Progenitor cell of endocrine pancreas (in vitro differentiated cells): ENCODE measurements around the gene ADARB2. TPM values are rescaled to one million over a fixed set of nuclear protein-coding genes. Genes with fewer than 3 reads are reported as not detected.

Source experiments
- DNase-seq: peaks from one replicate; pipeline ENCODE4 v3.0.0; 2021; ENCODE audit warnings: low spot score; ENCODE audit not compliant: unreplicated experiment
- H3K27ac Mint-ChIP-seq: 2 replicates; pipeline ENCODE4 v1.8.0; 2021; ENCODE audit warnings: mild to moderate bottlenecking, moderate library complexity, mixed read lengths
- H3K27me3 Mint-ChIP-seq: 2 replicates; pipeline ENCODE4 v1.8.0; 2021; ENCODE audit warnings: mixed read lengths
- H3K36me3 Mint-ChIP-seq: 2 replicates; pipeline ENCODE4 v1.8.0; 2022; ENCODE audit warnings: mixed read lengths; ENCODE audit not compliant: insufficient read depth
- H3K4me1 Mint-ChIP-seq: 2 replicates; pipeline ENCODE4 v1.8.0; 2021; ENCODE audit warnings: low read depth, mixed read lengths
- H3K4me3 Mint-ChIP-seq: 2 replicates; pipeline ENCODE4 v1.8.0; 2021; ENCODE audit warnings: low read depth, mild to moderate bottlenecking, moderate library complexity, mixed read lengths
- H3K9me3 Mint-ChIP-seq: 2 replicates; pipeline ENCODE4 v1.8.0; 2021; ENCODE audit warnings: low read depth, mixed read lengths
- total RNA-seq: library from RNA; stranded (reverse); gene quantifications from 2 replicates; pipeline ENCODE4 v1.2.1, GENCODE V29; 2021
- TF ChIP-seq, protein P1 (sequence below): fragments of 200-600 bp; sonication (generic); IDR thresholded peaks from one replicate; pipeline ENCODE4 v1.5.0; 2021; ENCODE audit warnings: antibody characterized with exemption, mild to moderate bottlenecking; ENCODE audit not compliant: unreplicated experiment

The ADARB2 gene
- total RNA-seq, 1 donor from 2014 or later, result 1.3 TPM

DNA sequence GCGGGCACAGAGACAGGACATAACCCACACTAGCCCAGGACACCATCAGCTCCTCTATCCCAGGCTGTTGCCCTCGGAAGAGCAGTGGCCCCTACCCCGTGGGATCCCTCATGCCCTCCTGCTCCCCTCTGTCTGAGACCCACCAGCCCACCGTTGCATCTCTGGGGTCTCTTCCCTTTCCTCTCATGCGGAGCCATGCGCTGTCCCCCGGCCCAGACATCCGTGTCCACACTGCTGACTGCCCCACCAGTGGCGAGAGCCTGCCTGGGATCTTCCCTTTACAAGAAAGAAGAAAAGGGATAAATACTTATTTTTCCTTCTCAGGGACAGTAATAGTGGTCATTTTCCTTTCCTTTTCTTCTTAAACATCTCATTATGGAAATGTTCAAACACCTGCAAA is 565.7 kb downstream of the ADARB2 start:
- TF ChIP-seq, protein P1, sequence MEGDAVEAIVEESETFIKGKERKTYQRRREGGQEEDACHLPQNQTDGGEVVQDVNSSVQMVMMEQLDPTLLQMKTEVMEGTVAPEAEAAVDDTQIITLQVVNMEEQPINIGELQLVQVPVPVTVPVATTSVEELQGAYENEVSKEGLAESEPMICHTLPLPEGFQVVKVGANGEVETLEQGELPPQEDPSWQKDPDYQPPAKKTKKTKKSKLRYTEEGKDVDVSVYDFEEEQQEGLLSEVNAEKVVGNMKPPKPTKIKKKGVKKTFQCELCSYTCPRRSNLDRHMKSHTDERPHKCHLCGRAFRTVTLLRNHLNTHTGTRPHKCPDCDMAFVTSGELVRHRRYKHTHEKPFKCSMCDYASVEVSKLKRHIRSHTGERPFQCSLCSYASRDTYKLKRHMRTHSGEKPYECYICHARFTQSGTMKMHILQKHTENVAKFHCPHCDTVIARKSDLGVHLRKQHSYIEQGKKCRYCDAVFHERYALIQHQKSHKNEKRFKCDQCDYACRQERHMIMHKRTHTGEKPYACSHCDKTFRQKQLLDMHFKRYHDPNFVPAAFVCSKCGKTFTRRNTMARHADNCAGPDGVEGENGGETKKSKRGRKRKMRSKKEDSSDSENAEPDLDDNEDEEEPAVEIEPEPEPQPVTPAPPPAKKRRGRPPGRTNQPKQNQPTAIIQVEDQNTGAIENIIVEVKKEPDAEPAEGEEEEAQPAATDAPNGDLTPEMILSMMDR, result no peak
- no peak overlapping the region for H3K27ac Mint-ChIP-seq
- peaks cover 16% of the 10 kb centered on the region for H3K27me3 Mint-ChIP-seq
- no peaks in the 10 kb centered on the region for H3K36me3 Mint-ChIP-seq
- H3K4me3 Mint-ChIP-seq, result no peak overlapping the region
- DNase-seq, result no peak
- no peaks in the 10 kb centered on the region for H3K4me1 Mint-ChIP-seq
- H3K9me3 Mint-ChIP-seq, result no peaks in the 10 kb centered on the region

- peaks cover 16% of the 10 kb centered on the region for H3K27me3 Mint-ChIP-seq
- no peak overlapping the region for H3K4me3 Mint-ChIP-seq
- no peak overlapping the region for H3K27ac Mint-ChIP-seq
These were observed 566.1 kb downstream of the ADARB2 start for GRCh38 chr10:1171182-1171581.

GRCh38 chr10:1170867-1171180 is 566.5 kb downstream of the ADARB2 start:
- Mint-ChIP-seq H3K9me3 (no peaks in the 10 kb centered on the region), H3K4me1 (no peaks in the 10 kb centered on the region), H3K27me3 (peaks cover 16% of the 10 kb centered on the region), H3K36me3 (no peaks in the 10 kb centered on the region), H3K4me3 (no peak overlapping the region), H3K27ac (no peak overlapping the region)
- DNase-seq, result no peak
- TF ChIP-seq, protein P1, result no peak

More at GRCh38 chr10:1171182-1171581, 566.1 kb downstream of the ADARB2 start:
- H3K36me3 Mint-ChIP-seq, result no peaks in the 10 kb centered on the region
- H3K4me1 Mint-ChIP-seq, result no peaks in the 10 kb centered on the region
- H3K9me3 Mint-ChIP-seq, result no peaks in the 10 kb centered on the region
- TF ChIP-seq, protein P1, result no peak
- DNase-seq, result no peak

DNA sequence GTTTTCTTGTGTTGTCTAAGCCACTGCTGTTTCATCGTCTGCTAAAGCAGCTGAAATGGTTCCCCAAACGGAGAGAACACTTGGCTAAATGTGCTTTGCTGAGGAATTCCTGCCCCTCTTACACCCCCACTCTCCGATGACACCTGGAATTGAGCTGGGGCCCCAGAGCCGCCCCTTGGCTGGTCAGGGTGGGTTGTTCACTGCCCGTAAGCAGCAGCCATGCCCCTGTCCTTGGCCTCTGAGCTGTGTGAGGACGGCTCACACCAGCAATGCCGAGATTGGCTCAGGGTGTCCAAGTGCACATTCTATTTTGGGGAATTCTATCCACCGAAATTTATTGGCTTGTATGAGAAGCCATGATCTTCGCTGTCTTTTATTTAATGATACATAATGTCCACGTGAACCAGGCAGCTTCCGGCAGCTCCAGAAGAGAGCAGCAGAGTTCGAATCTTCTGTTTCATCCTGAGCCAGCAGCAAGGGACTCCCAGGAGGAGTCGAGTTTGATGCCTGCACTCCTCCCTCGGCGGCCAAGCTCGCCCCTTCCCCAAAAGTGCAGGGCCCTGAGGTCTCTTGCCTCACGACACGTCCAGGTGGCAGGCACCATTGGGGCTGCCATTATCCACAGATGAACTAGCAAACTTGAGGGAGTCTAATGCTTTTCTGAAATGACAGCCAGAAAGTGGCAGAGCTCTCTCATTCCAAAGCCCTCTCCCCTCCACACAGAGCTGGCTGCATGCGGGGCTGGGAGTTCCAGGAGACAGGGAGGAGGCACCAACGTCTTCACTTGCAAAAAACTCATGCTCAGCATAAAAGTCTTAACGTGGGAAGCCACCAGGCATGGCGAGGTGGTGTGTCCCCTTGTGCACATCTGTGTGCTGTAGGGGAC is 567.1 kb downstream of the ADARB2 start:
- Mint-ChIP-seq H3K4me1 (no peaks in the 10 kb centered on the region), H3K36me3 (no peaks in the 10 kb centered on the region), H3K4me3 (no peak overlapping the region), H3K27me3 (peaks cover 16% of the 10 kb centered on the region), H3K9me3 (no peaks in the 10 kb centered on the region), H3K27ac (no peak overlapping the region)
- TF ChIP-seq, protein P1, result no peak
- DNase-seq, result no peak

DNA sequence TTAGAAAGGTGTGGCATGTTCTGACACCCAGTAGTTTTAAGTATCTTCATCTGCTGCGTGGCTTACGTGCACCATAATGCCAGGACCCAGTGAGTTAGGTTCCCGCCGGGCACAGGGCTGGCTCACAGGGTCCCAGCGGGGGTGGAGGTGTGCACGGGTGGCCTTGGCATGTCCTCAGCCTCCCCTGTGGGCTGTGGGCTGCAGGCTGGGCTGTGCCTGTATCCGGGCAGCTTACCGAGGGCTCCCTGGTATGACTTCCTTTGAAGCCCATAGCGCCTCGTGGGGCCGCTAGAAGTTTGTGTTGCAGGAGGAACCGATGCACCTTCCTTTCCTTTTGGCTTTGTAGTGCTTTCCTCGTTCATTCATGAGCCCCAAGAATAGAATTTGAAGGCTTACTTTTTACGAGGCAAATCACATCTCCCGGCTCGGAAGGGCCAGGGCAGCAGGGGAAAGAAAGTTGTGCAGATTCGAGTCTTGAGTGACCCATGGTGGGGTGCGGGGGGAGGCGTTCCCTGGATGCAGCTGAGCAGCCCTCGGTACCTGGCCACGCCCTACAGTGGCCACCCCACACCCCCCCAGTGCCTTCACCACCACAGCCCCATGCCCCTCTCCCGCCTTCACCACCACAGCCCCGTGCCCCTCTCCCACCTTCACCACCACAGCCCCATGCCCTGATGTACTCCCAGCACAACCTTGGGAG is 568.0 kb downstream of the ADARB2 start:
- TF ChIP-seq, protein P1, result no peak
- Mint-ChIP-seq H3K4me1 (no peaks in the 10 kb centered on the region), H3K9me3 (no peaks in the 10 kb centered on the region), H3K27me3 (peaks cover 16% of the 10 kb centered on the region), H3K36me3 (no peaks in the 10 kb centered on the region), H3K27ac (no peak overlapping the region), H3K4me3 (no peak overlapping the region)
- DNase-seq, result no peak
